Measurements from ENCODE around the gene DET1.

DNA sequence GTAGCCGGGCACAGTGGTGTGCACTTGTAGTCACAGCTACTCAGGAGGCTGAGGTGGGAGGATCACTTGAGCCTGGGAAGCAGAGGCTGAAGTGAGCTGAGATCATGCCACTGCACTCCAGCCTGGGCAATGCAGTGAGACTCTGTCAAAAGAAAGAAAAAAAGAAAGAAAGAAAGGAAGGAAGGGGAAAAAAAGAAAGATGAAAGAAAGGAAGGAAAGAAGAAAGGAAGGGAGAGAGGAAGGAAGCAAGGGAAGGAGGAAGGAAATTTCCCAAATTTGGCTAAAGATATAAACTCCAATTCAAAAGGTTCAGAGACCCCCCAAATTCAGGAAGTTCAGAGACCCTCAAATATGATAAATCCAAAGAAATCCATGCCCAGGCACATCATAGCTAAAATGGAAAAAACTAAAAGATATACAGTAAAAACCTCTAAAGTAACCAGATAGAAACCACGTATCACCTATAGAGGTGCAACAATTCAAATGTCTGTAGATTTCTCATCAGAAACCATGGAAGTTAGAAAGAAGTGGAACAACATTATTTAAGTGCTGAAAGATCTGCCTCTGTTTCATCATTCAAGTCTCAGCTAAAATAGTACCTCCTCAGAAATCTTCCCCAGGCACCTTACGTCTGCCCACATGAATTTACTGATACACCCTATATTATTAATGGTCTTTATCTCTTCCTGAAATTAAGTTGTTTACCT lies 10.7 kb downstream of the DET1 start:
- no peak for TF ChIP-seq FOXC1 (CRISPR knock-in tag; IDR thresholded peaks at IDR 0.05; ENCODE audit: borderline replicate concordance)
- TF ChIP-seq, protein P1, sequence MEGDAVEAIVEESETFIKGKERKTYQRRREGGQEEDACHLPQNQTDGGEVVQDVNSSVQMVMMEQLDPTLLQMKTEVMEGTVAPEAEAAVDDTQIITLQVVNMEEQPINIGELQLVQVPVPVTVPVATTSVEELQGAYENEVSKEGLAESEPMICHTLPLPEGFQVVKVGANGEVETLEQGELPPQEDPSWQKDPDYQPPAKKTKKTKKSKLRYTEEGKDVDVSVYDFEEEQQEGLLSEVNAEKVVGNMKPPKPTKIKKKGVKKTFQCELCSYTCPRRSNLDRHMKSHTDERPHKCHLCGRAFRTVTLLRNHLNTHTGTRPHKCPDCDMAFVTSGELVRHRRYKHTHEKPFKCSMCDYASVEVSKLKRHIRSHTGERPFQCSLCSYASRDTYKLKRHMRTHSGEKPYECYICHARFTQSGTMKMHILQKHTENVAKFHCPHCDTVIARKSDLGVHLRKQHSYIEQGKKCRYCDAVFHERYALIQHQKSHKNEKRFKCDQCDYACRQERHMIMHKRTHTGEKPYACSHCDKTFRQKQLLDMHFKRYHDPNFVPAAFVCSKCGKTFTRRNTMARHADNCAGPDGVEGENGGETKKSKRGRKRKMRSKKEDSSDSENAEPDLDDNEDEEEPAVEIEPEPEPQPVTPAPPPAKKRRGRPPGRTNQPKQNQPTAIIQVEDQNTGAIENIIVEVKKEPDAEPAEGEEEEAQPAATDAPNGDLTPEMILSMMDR (CRISPR knock-in tag; IDR thresholded peaks at IDR 0.05): no peak
- TF ChIP-seq HNRNPUL1 (IDR thresholded peaks at IDR 0.05; ENCODE audit: low read depth, low read length): no peak
